Stimulated activated CD8-positive, alpha-beta memory T cell treated with anti-CD3 and anti-CD28 coated beads, Interleukin-7, amount 100 ng/mL, for 1 hour (primary cell): ENCODE data around the gene CLMN.

Experiments used
- DNase-seq, 2 donors: peaks; one replicate each; pipeline ENCODE4 v3.0.0-alpha.2; 2020; ENCODE audit warnings: low read depth in 2 of 2

The CLMN gene

GRCh38 chr14:95302667-95303506 is 16.8 kb downstream of the CLMN start:
- no peak for DNase-seq

GRCh38 chr14:95301527-95302187 is 18.1 kb downstream of the CLMN start:
- no peak for DNase-seq

GRCh38 chr14:95300697-95301526 is 18.8 kb downstream of the CLMN start:
- DNase-seq = no peak

GRCh38 chr14:95300002-95300696 is 19.6 kb downstream of the CLMN start:
- no peak for DNase-seq

GRCh38 chr14:95299271-95299670 is 20.4 kb downstream of the CLMN start:
- DNase-seq = no peak

- DNase-seq = no peak
These were observed 21.9 kb downstream of the CLMN start for GRCh38 chr14:95297832-95298231.

GRCh38 chr14:95296966-95297365 is 22.7 kb downstream of the CLMN start:
- DNase-seq = no peak

GRCh38 chr14:95295600-95296376 is 23.9 kb downstream of the CLMN start:
- DNase-seq = no peak

GRCh38 chr14:95294834-95295599 is 24.7 kb downstream of the CLMN start:
- DNase-seq = no peak

- DNase-seq = no peak
These were observed 25.4 kb downstream of the CLMN start for GRCh38 chr14:95294320-95294719.

- DNase-seq = no peak
These were observed 26.3 kb downstream of the CLMN start for GRCh38 chr14:95293449-95293848.

GRCh38 chr14:95292660-95293425 is 26.9 kb downstream of the CLMN start:
- DNase-seq = no peak

GRCh38 chr14:95291859-95292542 is 27.7 kb downstream of the CLMN start:
- DNase-seq = no peak

GRCh38 chr14:95290871-95291431 is 28.8 kb downstream of the CLMN start:
- no peak for DNase-seq

GRCh38 chr14:95290021-95290420 is 29.7 kb downstream of the CLMN start:
- DNase-seq = no peak

GRCh38 chr14:95289323-95290010 is 30.2 kb downstream of the CLMN start:
- no peak for DNase-seq

GRCh38 chr14:95288672-95289322 is 30.9 kb downstream of the CLMN start:
- DNase-seq = no peak
